HCEC 1CT (cell line): ENCODE data around the gene FOXP1.

Experiments
- DNase-seq: peaks from one replicate; pipeline ENCODE4 v3.0.0-alpha.2; 2017

FOXP1 gene

DNA sequence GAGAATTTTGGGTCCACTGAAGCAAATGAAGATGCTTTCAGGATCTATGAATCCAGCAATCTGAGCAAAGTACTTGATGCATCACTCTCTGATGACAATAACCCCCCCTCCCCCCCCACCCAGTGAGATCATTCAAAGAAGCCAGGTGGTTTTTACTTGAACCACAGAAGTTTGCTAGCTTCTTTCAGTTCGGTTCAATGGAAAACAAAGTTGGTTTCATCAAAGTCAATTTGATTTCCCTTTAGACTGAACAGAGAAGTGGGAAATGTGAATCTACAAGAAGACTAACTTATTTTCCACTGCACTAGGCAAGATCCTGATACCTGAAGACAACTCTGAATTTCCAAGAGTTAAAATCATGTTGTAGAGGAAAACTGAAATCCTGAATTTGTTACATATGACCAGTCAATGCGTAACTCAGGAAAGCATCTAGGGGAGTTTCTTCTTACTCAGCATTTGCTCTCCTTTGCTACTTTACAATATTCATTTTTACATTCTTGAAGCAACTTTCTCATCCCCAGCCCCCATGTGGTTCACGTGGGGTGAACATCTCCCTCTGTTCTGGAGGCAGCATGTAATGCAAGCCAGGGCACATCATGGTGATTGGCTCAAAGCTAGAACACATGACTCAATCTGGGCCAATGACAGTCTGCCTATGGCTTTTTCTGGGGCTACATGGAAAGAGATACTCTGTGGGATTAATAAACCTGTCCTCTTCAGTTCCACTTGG lies 572.6 kb downstream of the FOXP1 start:
- DNase-seq = no peak

DNA sequence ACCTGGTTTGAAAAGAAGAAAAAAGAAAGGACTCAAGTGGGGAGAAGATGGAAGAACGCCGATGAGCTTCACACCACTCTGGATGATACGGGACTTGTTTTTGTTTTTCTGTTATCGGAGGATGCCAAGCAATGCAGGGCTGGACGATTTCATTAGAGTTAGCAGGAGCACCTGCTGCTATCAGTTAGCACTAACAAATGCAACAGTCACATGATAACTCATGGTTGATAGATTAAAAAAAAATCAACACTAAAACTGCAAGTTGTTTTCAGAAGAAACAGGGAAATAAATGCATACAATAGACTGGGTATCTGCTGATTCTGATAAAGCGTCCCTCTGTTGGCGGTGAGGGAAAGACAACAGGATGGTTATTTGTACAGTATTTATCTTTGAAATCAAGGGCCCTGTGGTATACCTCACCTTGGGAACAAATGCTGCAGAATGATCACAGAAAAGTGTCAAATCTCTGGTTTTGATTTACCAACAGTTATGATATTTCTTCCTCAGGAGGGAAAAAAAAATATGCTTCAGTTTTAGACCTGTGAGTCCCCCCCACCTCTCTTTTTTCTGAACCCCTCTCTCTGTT lies 575.1 kb downstream of the FOXP1 start:
- no peak for DNase-seq

DNA sequence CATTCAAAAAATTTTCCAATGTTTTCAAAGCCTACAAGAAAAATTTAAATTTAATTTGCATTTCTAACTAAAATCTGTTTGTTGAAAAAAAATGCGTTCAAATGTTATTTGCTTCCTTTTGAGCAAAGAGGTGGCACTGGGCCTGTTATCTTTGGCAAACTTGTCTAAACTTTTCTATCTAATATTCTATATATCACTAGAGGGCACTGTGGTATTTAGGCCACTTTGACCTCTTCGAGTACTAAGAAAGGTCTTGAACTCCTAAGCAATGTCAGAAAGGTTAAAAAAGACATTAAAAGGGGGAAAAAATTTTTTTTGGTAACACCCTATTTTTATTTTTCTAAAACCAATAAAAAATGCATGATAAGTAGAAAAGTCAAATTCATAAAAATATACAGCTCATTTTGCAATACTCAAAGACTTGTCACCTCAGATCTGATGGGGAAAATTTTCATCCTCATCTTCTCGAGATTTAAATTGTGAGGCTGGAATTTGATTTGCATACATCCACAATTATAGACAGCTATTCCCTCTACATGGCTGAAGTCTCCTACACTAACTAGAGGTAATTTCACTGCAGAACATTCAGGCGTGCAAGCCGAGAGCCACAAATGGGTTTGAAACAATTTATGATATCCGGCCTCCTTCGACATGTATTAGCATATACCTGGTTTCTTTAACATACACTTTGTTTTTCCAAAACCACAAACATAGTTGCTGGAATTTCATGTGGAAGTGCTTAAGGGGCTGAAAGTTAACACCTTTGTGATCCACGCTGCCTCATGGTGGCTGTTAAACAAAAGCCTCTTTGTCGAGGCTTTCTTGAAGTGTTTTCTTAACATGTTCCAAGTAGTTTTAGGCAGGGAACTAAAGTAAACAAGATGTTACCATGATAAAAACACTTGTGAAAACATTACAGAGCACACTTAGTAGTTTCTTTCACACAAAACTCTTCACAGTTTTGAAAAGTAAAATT lies 576.4 kb downstream of the FOXP1 start:
- peak; percentile 48 for DNase-seq

DNA sequence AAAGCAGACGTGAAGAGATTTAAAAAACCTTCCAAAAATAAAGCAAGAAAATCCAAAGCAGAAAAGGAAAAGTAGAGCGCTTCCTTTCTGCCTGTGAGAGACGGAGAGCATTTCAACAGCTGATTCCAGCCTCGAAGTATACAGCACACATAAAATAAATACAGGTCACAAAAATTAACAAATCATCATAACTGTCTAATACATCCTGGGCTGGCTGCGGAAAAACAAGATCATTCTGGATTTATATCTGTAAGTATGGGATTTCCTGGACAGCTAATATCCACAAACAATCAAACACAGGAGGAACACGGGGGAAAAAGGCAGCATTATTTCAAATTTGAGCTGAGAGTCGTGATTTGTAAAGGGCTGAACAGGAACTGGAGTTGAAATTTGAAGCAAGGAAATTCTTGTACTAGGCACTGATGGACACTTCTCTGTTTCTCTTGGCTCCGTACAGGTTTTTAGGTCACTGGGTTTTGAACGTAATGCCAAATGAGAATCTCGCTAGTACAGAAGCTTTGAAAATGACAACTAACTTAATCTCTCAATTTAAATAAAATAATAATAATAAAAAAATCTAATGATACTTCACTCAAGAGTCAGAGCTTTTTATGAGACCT lies 577.7 kb downstream of the FOXP1 start:
- DNase-seq = no peak

DNA sequence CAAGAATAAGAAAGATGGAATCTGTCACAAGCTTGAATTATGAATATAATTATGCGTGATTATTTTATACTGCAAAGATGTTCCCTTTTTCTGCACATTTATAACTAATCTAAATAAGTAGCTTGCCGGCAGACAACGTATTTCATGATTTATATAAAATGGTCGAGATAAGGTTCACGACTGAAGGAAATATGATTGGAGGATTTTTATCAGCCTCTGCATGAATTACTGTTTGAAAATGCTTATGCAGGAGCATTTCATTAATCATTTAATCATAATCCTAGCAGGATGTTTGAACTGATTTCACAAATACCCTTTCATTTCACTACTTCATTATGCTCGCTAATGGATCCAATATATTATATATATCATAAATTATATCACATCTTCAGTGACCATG lies 580.0 kb downstream of the FOXP1 start:
- DNase-seq = no peak

DNA sequence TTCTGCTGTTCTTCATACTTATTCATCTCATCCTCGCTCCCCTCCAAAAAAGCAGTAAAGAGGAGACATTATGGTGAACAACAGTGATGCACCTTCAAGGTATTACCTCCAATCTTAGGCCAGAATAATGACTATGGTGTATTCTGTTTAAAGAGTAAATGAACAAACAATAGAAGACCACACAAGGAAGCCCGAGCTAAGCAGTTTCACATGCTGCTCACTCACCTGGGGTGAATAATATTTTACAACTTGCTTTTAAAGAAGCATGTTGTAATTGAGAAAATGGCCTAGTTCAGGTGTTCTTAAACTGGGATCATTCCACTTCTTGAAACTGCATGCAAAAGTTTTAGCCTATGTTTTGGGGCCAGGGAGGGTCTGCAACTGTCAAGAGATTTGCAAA lies 581.2 kb downstream of the FOXP1 start:
- DNase-seq = no peak

- no peak for DNase-seq
Observed at GRCh38 chr3:71001303-71001830, 582.2 kb downstream of the FOXP1 start.

- no peak for DNase-seq
Observed at GRCh38 chr3:71000483-71000882, 583.0 kb downstream of the FOXP1 start.

DNA sequence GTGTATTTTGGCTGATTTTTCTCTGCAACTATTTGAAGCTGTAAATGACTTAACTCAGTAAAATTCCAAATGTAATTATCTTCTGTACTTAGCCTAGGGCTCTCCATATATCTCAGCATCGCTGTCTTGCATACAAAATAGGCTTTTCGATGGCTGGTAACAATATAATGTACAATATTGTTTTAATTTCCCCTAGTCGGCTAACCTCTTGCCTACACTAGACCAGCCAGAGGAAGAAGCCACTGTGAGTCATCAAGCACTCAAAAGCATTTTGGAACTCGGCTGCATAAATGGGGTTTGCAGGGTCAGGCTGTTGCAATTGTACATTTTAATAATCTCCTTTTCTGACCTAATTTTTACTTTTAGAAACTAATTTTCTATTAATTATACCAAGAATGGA lies 583.8 kb downstream of the FOXP1 start:
- DNase-seq = peak; percentile 74

GRCh38 chr3:70996082-70996481 lies 587.4 kb downstream of the FOXP1 start:
- DNase-seq = no peak

DNA sequence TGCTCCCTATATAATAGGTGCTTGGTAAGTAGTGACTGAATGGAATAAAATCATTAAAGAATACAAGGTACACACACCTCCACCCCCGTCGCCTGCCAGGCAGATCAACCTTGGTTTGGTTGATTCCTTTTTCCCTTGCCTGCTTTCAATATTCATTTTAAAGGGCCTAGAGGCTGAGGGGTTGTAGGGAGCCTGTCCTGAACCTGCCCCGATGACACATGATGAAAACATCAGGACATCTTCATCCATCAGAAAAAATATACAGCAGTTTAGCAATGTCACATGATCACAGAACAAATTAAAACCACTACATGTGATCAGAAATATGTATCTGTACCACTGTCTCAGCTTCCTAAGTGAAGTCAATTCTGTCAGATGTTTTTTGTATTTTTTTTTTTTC lies 588.9 kb downstream of the FOXP1 start:
- no peak for DNase-seq

- DNase-seq = no peak
Observed at GRCh38 chr3:70992562-70993204, 590.8 kb downstream of the FOXP1 start.

DNA sequence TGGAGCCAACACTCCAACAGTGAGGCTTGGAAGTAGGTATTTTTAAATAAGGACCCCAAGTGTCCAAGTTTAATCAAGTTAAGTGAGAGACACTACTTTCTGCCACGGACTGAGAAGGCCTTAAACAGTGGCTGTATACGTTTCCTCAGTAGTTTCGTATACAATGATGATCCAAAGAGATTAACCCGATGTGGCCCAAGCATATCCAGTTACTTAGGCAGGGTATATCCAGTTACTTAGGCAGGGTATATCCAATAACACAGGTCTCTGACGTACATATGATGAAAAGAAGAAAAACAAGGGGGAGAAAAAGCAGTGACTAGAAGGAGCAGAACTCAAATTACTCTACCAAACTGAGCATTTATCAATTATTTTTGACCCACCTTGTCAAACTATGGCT lies 591.4 kb downstream of the FOXP1 start:
- no peak for DNase-seq

GRCh38 chr3:70990723-70991122 lies 592.8 kb downstream of the FOXP1 start:
- no peak for DNase-seq

GRCh38 chr3:70990185-70990584 lies 593.3 kb downstream of the FOXP1 start:
- no peak for DNase-seq

DNA sequence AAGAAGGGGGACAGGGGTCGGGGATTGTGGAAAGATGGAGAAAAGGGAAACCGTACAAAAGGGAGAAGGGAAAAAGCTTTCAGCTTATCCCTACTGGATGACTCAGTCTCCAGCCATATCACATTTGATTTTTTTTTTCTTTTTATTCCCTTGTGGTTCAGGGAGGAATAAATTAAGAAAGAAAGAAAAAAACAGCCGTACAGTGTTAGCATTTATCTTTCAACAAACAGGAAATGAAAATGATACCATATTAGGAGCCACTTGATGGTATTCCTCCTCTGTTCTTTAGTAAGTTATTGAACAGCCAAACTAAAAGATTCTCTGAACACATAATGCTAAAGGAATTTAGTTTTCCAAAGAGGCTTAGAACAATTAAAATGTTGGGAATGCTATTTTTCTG lies 594.4 kb downstream of the FOXP1 start:
- peak; percentile 91 for DNase-seq

DNA sequence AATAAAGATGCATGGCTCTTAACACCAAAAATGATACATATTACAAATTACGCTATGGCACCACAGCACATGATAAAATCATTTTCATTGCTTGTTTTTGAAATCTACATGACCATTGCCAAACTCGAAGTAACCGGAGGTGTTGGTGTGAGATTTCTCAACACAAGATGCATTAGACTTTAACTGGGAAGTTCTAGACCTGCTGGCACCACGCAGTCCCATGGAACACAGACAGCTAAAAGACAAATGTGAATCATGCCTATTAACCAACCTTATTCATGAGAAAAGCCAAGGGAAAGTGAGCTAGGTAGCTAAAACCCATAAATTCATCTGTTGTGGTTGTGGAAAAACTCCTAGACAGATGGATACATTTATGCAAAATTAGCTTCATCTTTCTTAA lies 595.4 kb downstream of the FOXP1 start:
- DNase-seq = no peak

GRCh38 chr3:70985572-70985971 lies 598.0 kb downstream of the FOXP1 start:
- no peak for DNase-seq

DNA sequence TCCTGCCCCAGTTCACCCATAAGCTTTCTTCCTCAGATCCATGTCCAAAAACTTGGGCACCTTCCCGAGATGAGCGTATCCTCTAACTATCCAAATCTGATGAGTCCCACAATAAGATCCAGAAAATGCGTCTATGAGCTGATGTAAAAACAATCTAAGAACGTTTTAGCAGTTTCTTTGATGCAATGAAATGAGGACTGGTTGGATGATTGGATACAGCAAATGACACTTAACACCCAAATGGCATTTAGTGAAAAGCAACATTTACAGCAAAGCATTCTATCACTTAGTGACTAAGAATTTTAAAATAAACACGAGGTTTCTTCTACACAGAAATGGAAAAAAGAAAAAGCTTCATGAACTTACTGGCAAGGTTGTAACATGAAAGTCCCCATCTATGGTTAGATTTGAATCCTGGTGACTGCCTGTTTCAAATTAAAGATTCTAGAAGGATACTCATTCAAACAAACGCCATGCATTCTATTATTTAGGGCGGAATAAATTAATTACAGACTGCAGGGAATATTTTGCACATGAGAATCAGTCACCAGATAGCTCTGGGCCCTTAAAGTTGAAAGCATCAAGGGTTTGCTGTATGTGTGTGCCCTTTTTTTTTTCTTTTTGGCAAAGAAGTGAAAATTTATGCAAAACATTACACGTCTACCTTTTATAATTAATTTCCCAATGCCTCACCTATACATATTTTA lies 598.6 kb downstream of the FOXP1 start:
- DNase-seq = no peak

- peak; percentile 69 for DNase-seq
Observed at GRCh38 chr3:70982700-70983140, 600.8 kb downstream of the FOXP1 start.

- peak; percentile 37 for DNase-seq
Observed at GRCh38 chr3:70982284-70982683, 601.2 kb downstream of the FOXP1 start.
